Nephron progenitor cell (in vitro differentiated cells): ENCODE results near the gene COL27A1.

Experiments
- DNase-seq: peaks from one replicate; pipeline ENCODE4 v3.0.0; 2021
- H3K27ac Mint-ChIP-seq: 2 replicates; pipeline ENCODE4 v1.8.0; 2021; ENCODE audit warnings: mild to moderate bottlenecking, moderate library complexity, mixed read lengths
- H3K27me3 Mint-ChIP-seq: 2 replicates; pipeline ENCODE4 v1.8.0; 2021; ENCODE audit warnings: mild to moderate bottlenecking, low read depth, mixed read lengths; ENCODE audit not compliant: poor library complexity
- H3K36me3 Mint-ChIP-seq: 2 replicates; pipeline ENCODE4 v1.8.0; 2021; ENCODE audit warnings: low read depth, mixed read lengths
- H3K4me1 Mint-ChIP-seq: 2 replicates; pipeline ENCODE4 v1.8.0; 2021; ENCODE audit warnings: mixed read lengths
- H3K4me3 Mint-ChIP-seq: 2 replicates; pipeline ENCODE4 v1.8.0; 2021; ENCODE audit warnings: mild to moderate bottlenecking, moderate library complexity, mixed read lengths
- H3K9me3 Mint-ChIP-seq: 2 replicates; pipeline ENCODE4 v1.8.0; 2021; ENCODE audit warnings: mild to moderate bottlenecking, moderate library complexity, mixed read lengths
- CTCF ChIP-seq: fragments of 200-600 bp; sonication (generic); IDR thresholded peaks from 2 replicates; pipeline ENCODE4 v1.5.0; 2021; ENCODE audit warnings: antibody characterized with exemption

Gene COL27A1

GRCh38 chr9:114112325-114112724 lies 43.0 kb upstream of the COL27A1 start:
- no peak for DNase-seq
- Mint-ChIP-seq H3K36me3 (no peaks in the 10 kb centered on the region), H3K27me3 (peaks cover 21% of the 10 kb centered on the region)

GRCh38 chr9:114112778-114113584 lies 42.4 kb upstream of the COL27A1 start:
- no peak for TF ChIP-seq CTCF

More at GRCh38 chr9:114112325-114112724, 43.0 kb upstream of the COL27A1 start:
- H3K4me1 Mint-ChIP-seq, result peaks cover 15% of the 10 kb centered on the region
- H3K4me3 Mint-ChIP-seq, result no peak overlapping the region
- TF ChIP-seq CTCF, result no peak
- no peaks in the 10 kb centered on the region for H3K9me3 Mint-ChIP-seq
- no peak overlapping the region for H3K27ac Mint-ChIP-seq

GRCh38 chr9:114114364-114114763 lies 41.0 kb upstream of the COL27A1 start:
- H3K4me3 Mint-ChIP-seq, result no peak overlapping the region
- H3K9me3 Mint-ChIP-seq, result no peaks in the 10 kb centered on the region
- no peak for TF ChIP-seq CTCF
- peaks cover 19% of the 10 kb centered on the region for H3K4me1 Mint-ChIP-seq
- no peaks in the 10 kb centered on the region for H3K36me3 Mint-ChIP-seq
- no peak for DNase-seq
- peaks cover 23% of the 10 kb centered on the region for H3K27me3 Mint-ChIP-seq
- H3K27ac Mint-ChIP-seq, result no peak overlapping the region

More at GRCh38 chr9:114112778-114113584, 42.4 kb upstream of the COL27A1 start:
- no peaks in the 10 kb centered on the region for H3K9me3 Mint-ChIP-seq
- H3K27me3 Mint-ChIP-seq, result peaks cover 21% of the 10 kb centered on the region
- no peaks in the 10 kb centered on the region for H3K36me3 Mint-ChIP-seq
- no peak overlapping the region for H3K27ac Mint-ChIP-seq
- DNase-seq, result no peak
- H3K4me1 Mint-ChIP-seq, result peaks cover 21% of the 10 kb centered on the region
- H3K4me3 Mint-ChIP-seq, result peak overlapping the region; percentile 8

GRCh38 chr9:114115654-114116125 lies 39.6 kb upstream of the COL27A1 start:
- Mint-ChIP-seq H3K9me3 (no peaks in the 10 kb centered on the region), H3K4me1 (peaks cover 32% of the 10 kb centered on the region), H3K36me3 (no peaks in the 10 kb centered on the region), H3K4me3 (no peak overlapping the region), H3K27me3 (peaks cover 23% of the 10 kb centered on the region), H3K27ac (no peak overlapping the region)
- no peak for TF ChIP-seq CTCF
- DNase-seq, result no peak

GRCh38 chr9:114116126-114116747 lies 39.1 kb upstream of the COL27A1 start:
- no peaks in the 10 kb centered on the region for H3K9me3 Mint-ChIP-seq
- H3K4me3 Mint-ChIP-seq, result no peak overlapping the region
- DNase-seq, result no peak
- H3K4me1 Mint-ChIP-seq, result peaks cover 37% of the 10 kb centered on the region
- TF ChIP-seq CTCF, result no peak
- no peaks in the 10 kb centered on the region for H3K36me3 Mint-ChIP-seq
- H3K27ac Mint-ChIP-seq, result no peak overlapping the region
- peaks cover 22% of the 10 kb centered on the region for H3K27me3 Mint-ChIP-seq
